ENCODE data around the gene SPATC1L.
"Not testable (repeated sequence)": the region's sequence is repeated elsewhere in the genome, so short reads cannot be mapped to it uniquely, and the experiment has no call there.

SPATC1L gene

GRCh38 chr21:46184625-46185555 is 631 bp upstream of the SPATC1L start:
- peak; percentile 36 to 63 (median 38) for DNase-seq (ENCODE audit: low read depth in 2 of 3, low spot score in 1 of 3)

GRCh38 chr21:46183337-46183909 is 836 bp downstream of the SPATC1L start:
- not testable (repeated sequence) for DNase-seq (ENCODE audit: low read depth in 2 of 3, low spot score in 1 of 3)

- no peak for DNase-seq (ENCODE audit: low read depth in 2 of 3, low spot score in 1 of 3)
Observed at GRCh38 chr21:46182548-46183336, 1.5 kb downstream of the SPATC1L start.

- no peak for DNase-seq (ENCODE audit: low read depth in 2 of 3, low spot score in 1 of 3)
Observed at GRCh38 chr21:46181953-46182547, 2.2 kb downstream of the SPATC1L start.

- DNase-seq (ENCODE audit: low read depth in 2 of 3, low spot score in 1 of 3), result no peak
Observed at GRCh38 chr21:46181436-46181835, 2.8 kb downstream of the SPATC1L start.

GRCh38 chr21:46180778-46181391 is 3.4 kb downstream of the SPATC1L start:
- no peak for DNase-seq (ENCODE audit: low read depth in 2 of 3, low spot score in 1 of 3)

GRCh38 chr21:46180079-46180722 is 4.1 kb downstream of the SPATC1L start:
- DNase-seq (ENCODE audit: low read depth in 2 of 3, low spot score in 1 of 3), result no peak

- no peak for DNase-seq (ENCODE audit: low read depth in 2 of 3, low spot score in 1 of 3)
Observed at GRCh38 chr21:46179708-46180078, 4.6 kb downstream of the SPATC1L start.

GRCh38 chr21:46178961-46179360 is 5.3 kb downstream of the SPATC1L start:
- no peak for DNase-seq (ENCODE audit: low read depth in 2 of 3, low spot score in 1 of 3)

- DNase-seq (ENCODE audit: low read depth in 2 of 3, low spot score in 1 of 3), result not testable (repeated sequence)
Observed at GRCh38 chr21:46176443-46177129, 7.7 kb downstream of the SPATC1L start.

- DNase-seq (ENCODE audit: low read depth in 2 of 3, low spot score in 1 of 3), result no peak
Observed at GRCh38 chr21:46173573-46173972, 10.7 kb downstream of the SPATC1L start.

GRCh38 chr21:46172863-46173528 is 11.3 kb downstream of the SPATC1L start:
- DNase-seq (ENCODE audit: low read depth in 2 of 3, low spot score in 1 of 3), result no peak

GRCh38 chr21:46171996-46172862 is 12.0 kb downstream of the SPATC1L start:
- DNase-seq (ENCODE audit: low read depth in 2 of 3, low spot score in 1 of 3), result no peak

GRCh38 chr21:46171585-46171984 is 12.7 kb downstream of the SPATC1L start:
- no peak for DNase-seq (ENCODE audit: low read depth in 2 of 3, low spot score in 1 of 3)

GRCh38 chr21:46170436-46171193 is 13.6 kb downstream of the SPATC1L start:
- not testable (repeated sequence) for DNase-seq (ENCODE audit: low read depth in 2 of 3, low spot score in 1 of 3)

GRCh38 chr21:46168659-46169386 is 15.4 kb downstream of the SPATC1L start:
- DNase-seq (ENCODE audit: low read depth in 2 of 3, low spot score in 1 of 3), result no peak

- no peak for DNase-seq (ENCODE audit: low read depth in 2 of 3, low spot score in 1 of 3)
Observed at GRCh38 chr21:46168238-46168637, 16.0 kb downstream of the SPATC1L start.

Data from stimulated activated CD4-positive, alpha-beta T cell treated with anti-CD3 and anti-CD28 coated beads, Interleukin-12 subunit alpha, Interleukin-12 subunit beta, amount 100 ng/mL, for 48 hours (primary cell).